Caco-2 (cell line): ENCODE measurements around the gene PPIL3. TPM values are rescaled to one million over a fixed set of nuclear protein-coding genes. Genes with fewer than 3 reads are reported as not detected.
A peak's percentile ranks its signal among the peaks of the same experiment; 100 is the strongest.

Source experiments
- BruUV-seq: library from RNA; stranded (reverse); fragments of 400-500 nt; replicated peaks from 2 replicates; lab custom pipeline; 2021; lab: Mats Ljungman, UMichigan
- CTCF ChIA-PET: fragments of 300-600 bp; sonication (Branson Sonifier 250); formaldehyde crosslinking; loops from one replicate; lab custom pipeline; 2022; ENCODE audit warnings: antibody characterized with exemption; lab: Charles Lee
- POLR2A ChIA-PET: fragments of 300-600 bp; sonication (Branson Sonifier 250); formaldehyde crosslinking; loops from one replicate; lab custom pipeline; 2022; ENCODE audit warnings: antibody characterized with exemption; lab: Charles Lee
- DNase-seq, 2 experiments: peaks; one replicate each; pipeline versions ENCODE4 v3.0.0 to v3.0.0-alpha.2; 2020 to 2022
- H3K27me3 ChIP-seq: replicated peaks from 2 replicates; pipeline ENCODE4 v1.6.0; 2011; ENCODE audit warnings: low read length; ENCODE audit not compliant: control insufficient read depth, insufficient read depth
- H3K36me3 ChIP-seq: 2 replicates; pipeline ENCODE4 v1.5.1; 2011; ENCODE audit warnings: low read length; ENCODE audit not compliant: control insufficient read depth, insufficient read depth
- H3K4me1 ChIP-seq: fragments of 250-450 bp; sonication (Bioruptor Pico); 2 replicates; pipeline ENCODE4 v1.5.1; 2020; ENCODE audit warnings: mild to moderate bottlenecking
- H3K4me3 ChIP-seq: 2 replicates; pipeline ENCODE4 v1.5.1; 2011; ENCODE audit warnings: low read depth, mild to moderate bottlenecking, control low read depth, low read length
- H3K9me3 ChIP-seq: fragments of 250-450 bp; sonication (Bioruptor Pico); 2 replicates; pipeline ENCODE4 v1.5.1; 2020; ENCODE audit warnings: mild to moderate bottlenecking, moderate library complexity
- H3K27ac Mint-ChIP-seq: one replicate; pipeline ENCODE4 v1.8.0; 2022; ENCODE audit warnings: mixed read lengths; ENCODE audit not compliant: unreplicated experiment
- H3K27me3 Mint-ChIP-seq: one replicate; pipeline ENCODE4 v1.8.0; 2022; ENCODE audit warnings: mixed read lengths; ENCODE audit not compliant: insufficient read depth, unreplicated experiment
- H3K36me3 Mint-ChIP-seq: one replicate; pipeline ENCODE4 v1.8.0; 2022; ENCODE audit warnings: mild to moderate bottlenecking, mixed read lengths; ENCODE audit not compliant: insufficient read depth, unreplicated experiment
- H3K4me1 Mint-ChIP-seq: one replicate; pipeline ENCODE4 v1.8.0; 2022; ENCODE audit warnings: low read depth, mixed read lengths; ENCODE audit not compliant: unreplicated experiment
- H3K4me3 Mint-ChIP-seq: one replicate; pipeline ENCODE4 v1.8.0; 2022; ENCODE audit warnings: mild to moderate bottlenecking, moderate library complexity, mixed read lengths; ENCODE audit not compliant: unreplicated experiment
- H3K9me3 Mint-ChIP-seq: one replicate; pipeline ENCODE4 v1.8.0; 2022; ENCODE audit warnings: mixed read lengths; ENCODE audit not compliant: unreplicated experiment
- CTCF ChIP-seq, 2 experiments: fragments of 200-600 bp in 1 of 2; IDR thresholded peaks; 1 replicate in 1 of 2; 2 replicates in 1 of 2; pipeline versions ENCODE4 v1.5.1 to v1.8.0; 2011 to 2022; ENCODE audit warnings: antibody characterized with exemption in 1 of 2, control low read depth in 1 of 2, inconsistent platforms in 1 of 2, low read depth in 1 of 2, low read length in 1 of 2, mild to moderate bottlenecking in 1 of 2, moderate library complexity in 1 of 2; ENCODE audit not compliant: insufficient read depth in 1 of 2, severe bottlenecking in 1 of 2, unreplicated experiment in 1 of 2
- intact Hi-C: fragments of 100-400 bp; cut with micrococcal nuclease; formaldehyde crosslinking; loops from one replicate; pipeline ENCODE4 v1.10.0; 2022; ENCODE audit not compliant: unreplicated experiment
- total RNA-seq: library from RNA; stranded (reverse); gene quantifications from 2 replicates; pipeline ENCODE4 v1.2.3, GENCODE V29; 2022

Gene PPIL3
- total RNA-seq, 1 experiment from 2014 or later, result 17.6 TPM

GRCh38 chr2:200850512-200851256 is 38.2 kb downstream of the PPIL3 start:
- no peaks in the 10 kb centered on the region for H3K4me1 Mint-ChIP-seq
- intact Hi-C loops, result no loop called here
- H3K27me3 Mint-ChIP-seq, result no peaks in the 10 kb centered on the region
- peak overlapping the region; percentile 26 for H3K27ac Mint-ChIP-seq
- H3K4me3 Mint-ChIP-seq, result no peak overlapping the region
- BruUV-seq, result TSS peak; percentile 10
- H3K36me3 Mint-ChIP-seq, result peaks cover 65% of the 10 kb centered on the region
- H3K27me3 ChIP-seq, result no peaks in the 10 kb centered on the region
- ChIA-PET CTCF (interaction anchor here (0.6 kb wide), 1 partner anchor 40 kb away, joined by 4 read pairs; no protein-coding TSS in a partner anchor), POLR2A (no interaction called here)
- H3K4me3 ChIP-seq, result no peak overlapping the region
- H3K9me3 Mint-ChIP-seq, result no peaks in the 10 kb centered on the region
- peaks cover 3% of the 10 kb centered on the region for H3K36me3 ChIP-seq
- no peaks in the 10 kb centered on the region for H3K9me3 ChIP-seq
- no peak for TF ChIP-seq CTCF (IDR thresholded peaks at IDR 0.05; ENCODE audit: insufficient read depth in 1 of 2, low read depth in 1 of 2, low read length in 1 of 2, severe bottlenecking in 1 of 2, unreplicated experiment in 1 of 2)
- H3K4me1 ChIP-seq, result no peaks in the 10 kb centered on the region
- no peak for DNase-seq

- no peak overlapping the region for H3K4me3 Mint-ChIP-seq
- no peaks in the 10 kb centered on the region for H3K4me1 Mint-ChIP-seq
- no peaks in the 10 kb centered on the region for H3K4me1 ChIP-seq
- no peaks in the 10 kb centered on the region; the same call in none of the 2 replicates for H3K36me3 ChIP-seq
- H3K27ac Mint-ChIP-seq, result no peak overlapping the region
- no peaks in the 10 kb centered on the region for H3K9me3 Mint-ChIP-seq
- peaks cover 38% of the 10 kb centered on the region for H3K36me3 Mint-ChIP-seq
- no TSS peak for BruUV-seq
- no peak for TF ChIP-seq CTCF (IDR thresholded peaks at IDR 0.05; ENCODE audit: insufficient read depth in 1 of 2, low read depth in 1 of 2, low read length in 1 of 2, severe bottlenecking in 1 of 2, unreplicated experiment in 1 of 2)
- DNase-seq, result no peak
- no peaks in the 10 kb centered on the region for H3K27me3 Mint-ChIP-seq
- H3K27me3 ChIP-seq, result no peaks in the 10 kb centered on the region
- H3K9me3 ChIP-seq, result no peaks in the 10 kb centered on the region
- CTCF ChIA-PET, result interaction anchor here (0.7 kb wide), 1 partner anchor 687 kb away, joined by 3 read pairs; no protein-coding TSS in a partner anchor
- no peak overlapping the region for H3K4me3 ChIP-seq
- POLR2A ChIA-PET, result no interaction called here
- intact Hi-C loops, result no loop called here
These were observed 40.9 kb downstream of the PPIL3 start for GRCh38 chr2:200847939-200848338.

- Histone ChIP-seq H3K27me3 (no peaks in the 10 kb centered on the region), H3K9me3 (no peaks in the 10 kb centered on the region), H3K36me3 (no peaks in the 10 kb centered on the region; the same call in none of the 2 replicates), H3K4me1 (no peaks in the 10 kb centered on the region), H3K4me3 (no peak overlapping the region)
- Mint-ChIP-seq H3K27ac (no peak overlapping the region), H3K36me3 (peaks cover 32% of the 10 kb centered on the region), H3K9me3 (no peaks in the 10 kb centered on the region), H3K4me1 (no peaks in the 10 kb centered on the region), H3K4me3 (no peak overlapping the region), H3K27me3 (peaks cover 3% of the 10 kb centered on the region)
- CTCF ChIA-PET, result interaction anchor here (0.7 kb wide), 1 partner anchor 687 kb away, joined by 3 read pairs; no protein-coding TSS in a partner anchor
- no peak for DNase-seq
- POLR2A ChIA-PET, result no interaction called here
- BruUV-seq, result no TSS peak
- no peak for TF ChIP-seq CTCF (IDR thresholded peaks at IDR 0.05; ENCODE audit: insufficient read depth in 1 of 2, low read depth in 1 of 2, low read length in 1 of 2, severe bottlenecking in 1 of 2, unreplicated experiment in 1 of 2)
- intact Hi-C loops, result no loop called here
These were observed 41.6 kb downstream of the PPIL3 start for GRCh38 chr2:200847269-200847668.
